ENCODE measurements around the gene MIS18BP1. TPM values are rescaled to one million over a fixed set of nuclear protein-coding genes. Genes with fewer than 3 reads are reported as not detected.
"Not testable (repeated sequence)": the region's sequence is repeated elsewhere in the genome, so short reads cannot be mapped to it uniquely, and the experiment has no call there.

The MIS18BP1 gene
- total RNA-seq, 3 donors from 2014 or later, result 20.4 to 27.7 (median 22.1) TPM

- Histone ChIP-seq H3K4me1 (ENCODE audit: low read depth) (no peaks in the 10 kb centered on the region), H3K4me3 (no peak overlapping the region), H3K9me3 (peaks cover 10% of the 10 kb centered on the region), H3K36me3 (ENCODE audit: low read depth) (no peaks in the 10 kb centered on the region)
- no peak for DNase-seq
- ATAC-seq, result no peak
- intact Hi-C loops (cut with DNase I, micrococcal nuclease), result no loop called here
- no peak for TF ChIP-seq CTCF (IDR thresholded peaks at IDR 0.05)
These were observed 31.8 kb upstream of the MIS18BP1 start for GRCh38 chr14:45284802-45285201.

DNA sequence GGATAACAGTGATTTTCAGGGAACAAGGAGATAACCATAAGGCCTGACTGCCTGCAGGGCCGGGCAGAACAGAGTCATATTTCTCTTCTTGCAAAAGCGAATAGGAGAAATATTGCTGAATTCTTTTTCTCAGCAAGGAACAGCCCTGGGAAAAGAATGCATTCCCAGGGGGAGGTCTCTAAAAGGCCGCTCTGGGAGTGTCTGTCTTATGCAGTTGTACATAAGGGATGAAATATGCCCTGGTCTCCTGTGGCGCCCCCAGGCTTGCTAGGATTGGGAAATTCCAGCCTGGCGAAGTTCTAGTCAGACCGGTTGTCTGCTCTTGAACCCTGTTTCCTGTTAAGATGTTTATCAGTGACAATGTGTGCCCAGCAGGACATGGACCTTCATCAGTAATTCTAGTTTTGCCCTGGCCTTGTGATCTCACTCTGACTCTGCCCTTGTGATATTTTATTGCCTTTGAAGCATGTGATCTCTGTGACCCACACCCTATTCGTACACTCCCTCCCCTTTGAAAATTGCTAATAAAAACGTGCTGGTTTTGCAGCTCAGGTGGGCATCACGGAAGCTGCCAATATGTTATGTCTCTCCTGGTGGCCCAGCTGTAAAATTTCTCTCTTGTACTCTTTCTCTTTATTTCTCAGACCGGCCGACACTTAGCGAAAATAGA is 28.9 kb upstream of the MIS18BP1 start:
- H3K36me3 ChIP-seq (ENCODE audit: low read depth); ATAC-seq; H3K4me3 ChIP-seq; intact Hi-C loops (cut with DNase I, micrococcal nuclease); H3K4me1 ChIP-seq (ENCODE audit: low read depth): not testable (repeated sequence)
- peaks cover 10% of the 10 kb centered on the region for H3K9me3 ChIP-seq
- DNase-seq, result peak in 1 of 3 donors; percentile 3

GRCh38 chr14:45271858-45272537 is 19.0 kb upstream of the MIS18BP1 start:
- DNase-seq (no peak), ATAC-seq (no peak)
- no peaks in the 10 kb centered on the region for H3K9me3 ChIP-seq
- no peaks in the 10 kb centered on the region for H3K4me1 ChIP-seq (ENCODE audit: low read depth)
- no peak for TF ChIP-seq CTCF (IDR thresholded peaks at IDR 0.05)
- intact Hi-C loops (cut with DNase I, micrococcal nuclease), result no loop called here
- H3K36me3 ChIP-seq (ENCODE audit: low read depth), result no peaks in the 10 kb centered on the region
- H3K4me3 ChIP-seq, result no peak overlapping the region

- H3K4me3 ChIP-seq, result no peak overlapping the region
- H3K9me3 ChIP-seq, result no peaks in the 10 kb centered on the region
- intact Hi-C loops (cut with DNase I, micrococcal nuclease), result no loop called here
- DNase-seq (no peak), ATAC-seq (no peak)
- no peak for TF ChIP-seq CTCF (IDR thresholded peaks at IDR 0.05)
- no peaks in the 10 kb centered on the region for H3K36me3 ChIP-seq (ENCODE audit: low read depth)
- no peaks in the 10 kb centered on the region for H3K4me1 ChIP-seq (ENCODE audit: low read depth)
These were observed 17.0 kb upstream of the MIS18BP1 start for GRCh38 chr14:45270031-45270430.

DNA sequence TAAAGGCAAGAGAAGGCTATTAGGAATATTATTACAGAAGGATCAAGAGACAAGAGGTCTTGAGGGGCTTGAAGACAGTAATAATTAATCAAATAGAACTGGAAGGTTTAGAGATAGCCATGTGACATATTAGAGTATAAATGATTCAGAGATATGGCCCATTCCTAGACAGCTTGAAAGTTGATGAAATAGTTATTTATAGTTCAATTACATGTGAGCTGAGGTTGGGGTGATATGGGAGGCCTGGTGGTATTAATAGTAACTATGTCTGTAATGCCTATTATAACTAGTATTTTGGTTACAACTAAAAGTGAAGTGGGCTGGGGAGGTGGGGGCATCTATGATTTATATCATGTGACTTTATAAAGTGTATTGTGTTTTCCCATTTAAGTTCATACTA is 14.1 kb upstream of the MIS18BP1 start:
- H3K4me1 ChIP-seq (ENCODE audit: low read depth), result no peaks in the 10 kb centered on the region
- H3K9me3 ChIP-seq, result no peaks in the 10 kb centered on the region
- no peak for TF ChIP-seq CTCF (IDR thresholded peaks at IDR 0.05)
- intact Hi-C loops (cut with DNase I, micrococcal nuclease), result loop anchor here in 1 of 2 donors (10.0 kb wide), 1 partner anchor 352 kb away; no protein-coding TSS in a partner anchor
- ATAC-seq (no peak), DNase-seq (no peak)
- no peak overlapping the region for H3K4me3 ChIP-seq
- no peaks in the 10 kb centered on the region for H3K36me3 ChIP-seq (ENCODE audit: low read depth)

DNA sequence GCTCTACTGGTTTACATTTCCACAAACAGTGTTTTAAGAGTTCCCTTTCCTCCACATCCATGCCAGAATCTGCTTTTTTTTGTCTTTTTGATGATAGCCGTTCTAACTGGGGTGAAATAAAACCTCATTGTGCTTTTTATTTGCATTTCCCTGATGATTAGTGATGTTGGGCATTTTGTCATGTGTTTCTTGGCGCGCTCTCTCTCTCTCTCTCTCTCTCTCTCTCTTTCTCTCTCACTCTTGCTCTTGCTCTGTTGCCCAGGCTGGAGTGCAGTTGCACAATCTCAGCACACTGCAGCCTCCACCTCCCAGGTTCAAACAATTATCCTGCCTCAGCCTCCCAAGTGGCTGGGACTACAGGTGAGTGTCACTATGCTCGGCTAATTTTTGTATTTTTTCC is 9.6 kb upstream of the MIS18BP1 start:
- no peaks in the 10 kb centered on the region for H3K4me1 ChIP-seq (ENCODE audit: low read depth)
- DNase-seq, result no peak

More for the DNA sequence above, 9.6 kb upstream of the MIS18BP1 start:
- no peak overlapping the region for H3K4me3 ChIP-seq
- H3K36me3 ChIP-seq (ENCODE audit: low read depth), result no peaks in the 10 kb centered on the region
- peaks cover 17% of the 10 kb centered on the region for H3K9me3 ChIP-seq
- intact Hi-C loops (cut with DNase I, micrococcal nuclease), result loop anchor here in 1 of 2 donors (10.0 kb wide), 1 partner anchor 348 kb away; no protein-coding TSS in a partner anchor
- TF ChIP-seq CTCF (IDR thresholded peaks at IDR 0.05), result no peak
- ATAC-seq, result no peak
